HG03280 (cell line): ENCODE results near the gene TTC7B.
A peak's percentile ranks its signal among the peaks of the same experiment; 100 is the strongest.

ENCODE experiments used
- ATAC-seq: cut with Tn5 transposase; IDR thresholded peaks from one replicate; pipeline ENCODE4 v1.9.1; 2021; ENCODE audit warnings: mild to moderate bottlenecking, moderate library complexity; ENCODE audit not compliant: unreplicated experiment

TTC7B gene

DNA sequence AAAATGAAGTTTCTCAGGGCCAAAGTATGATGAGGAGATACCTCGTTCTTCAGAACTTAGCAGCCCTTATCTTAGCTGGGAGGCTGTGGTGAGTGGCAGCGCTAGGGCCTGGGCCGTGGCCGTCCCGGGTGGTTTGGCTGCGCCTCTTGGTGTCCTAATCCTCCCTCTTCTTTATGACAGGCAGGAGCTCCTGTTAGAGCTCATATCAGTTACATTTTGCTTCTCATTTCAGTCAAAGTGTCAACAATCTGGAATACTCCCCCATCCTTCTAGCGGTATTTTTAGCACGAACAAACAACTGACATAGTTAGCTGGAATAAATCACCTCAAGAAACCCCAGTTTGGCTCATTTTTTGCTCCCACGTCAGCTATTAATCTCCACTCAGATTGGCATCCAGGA lies 188.8 kb downstream of the TTC7B start:
- no peak for ATAC-seq

- ATAC-seq, result no peak
Observed at GRCh38 chr14:90626550-90626949, 189.7 kb downstream of the TTC7B start.

GRCh38 chr14:90625445-90625844 lies 190.8 kb downstream of the TTC7B start:
- no peak for ATAC-seq

DNA sequence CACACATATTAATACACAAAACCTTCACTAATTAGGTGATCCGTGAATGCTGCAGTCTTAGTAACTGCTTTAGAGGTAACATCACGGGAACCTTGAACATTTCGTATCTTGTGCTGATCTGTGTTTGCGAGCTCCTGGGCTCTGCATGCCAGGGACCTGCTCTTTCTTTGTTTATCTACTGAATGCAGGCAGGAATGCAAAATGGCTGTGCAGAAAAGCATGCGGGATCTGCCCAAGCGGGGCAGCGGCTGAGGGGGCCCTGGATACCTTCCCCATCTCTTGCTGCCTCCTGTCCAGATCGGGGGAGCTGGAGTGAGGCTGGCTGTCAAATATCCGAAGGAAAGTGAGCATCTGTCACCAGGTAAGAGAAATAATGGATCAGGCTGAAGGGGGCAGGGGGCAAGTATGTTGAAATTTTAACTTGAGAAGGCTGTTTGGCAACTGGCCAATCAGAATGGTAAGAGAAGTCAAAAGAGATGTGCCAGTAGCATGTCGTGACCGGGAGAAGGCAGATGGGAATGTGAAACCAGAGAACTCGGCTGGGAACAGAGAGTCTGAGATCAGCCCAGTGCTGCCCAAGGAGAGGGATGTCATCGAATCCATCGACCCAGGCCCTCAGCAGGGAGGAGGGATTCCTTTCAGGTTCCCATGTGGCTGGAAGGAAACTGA lies 191.4 kb downstream of the TTC7B start:
- no peak for ATAC-seq

GRCh38 chr14:90624227-90624626 lies 192.0 kb downstream of the TTC7B start:
- ATAC-seq, result no peak

GRCh38 chr14:90621201-90621600 lies 195.0 kb downstream of the TTC7B start:
- no peak for ATAC-seq

DNA sequence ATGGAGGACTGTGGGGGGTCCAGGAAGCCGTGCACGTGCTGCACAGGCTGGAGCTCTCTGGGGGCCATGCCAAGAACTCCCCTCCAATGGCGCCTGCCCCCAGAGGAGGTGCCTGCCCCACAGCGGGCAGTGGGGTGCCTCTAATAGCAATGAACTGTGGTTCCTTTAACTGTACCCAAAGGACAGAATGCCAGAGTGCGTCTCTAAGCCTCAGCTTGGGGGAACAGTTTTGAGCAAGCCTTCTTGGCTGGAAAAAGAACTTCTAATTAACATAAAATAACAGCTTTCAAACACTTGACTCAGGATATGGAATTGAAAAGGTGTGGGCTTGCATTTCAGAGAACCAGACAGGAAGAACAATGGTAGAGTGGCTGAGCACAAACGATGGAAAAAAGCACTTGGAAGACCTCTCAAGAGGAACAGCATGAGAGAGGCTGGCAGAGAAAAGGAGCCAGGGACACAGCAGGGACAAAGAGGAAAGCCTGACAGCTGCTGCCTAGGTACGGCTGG lies 195.6 kb downstream of the TTC7B start:
- no peak for ATAC-seq

DNA sequence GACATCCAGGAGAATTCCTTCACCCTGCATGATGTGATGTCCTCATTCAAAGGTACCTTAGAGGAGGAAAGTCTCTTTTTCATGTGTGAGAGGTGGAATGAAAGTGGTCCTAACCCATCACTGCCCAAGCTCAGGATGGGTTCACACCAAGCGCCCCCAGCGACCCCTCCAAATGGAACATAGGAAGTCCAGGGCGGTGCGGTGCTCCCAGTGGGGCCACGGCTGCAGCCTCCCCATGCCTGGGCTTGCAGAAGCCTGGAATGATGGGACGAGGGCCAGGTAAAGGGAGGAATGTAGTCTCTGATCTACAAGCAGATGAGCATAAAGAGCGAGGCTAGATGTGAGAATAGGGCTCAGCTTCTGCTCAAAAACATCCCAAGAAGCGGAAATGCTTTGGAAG lies 196.3 kb downstream of the TTC7B start:
- no peak for ATAC-seq

DNA sequence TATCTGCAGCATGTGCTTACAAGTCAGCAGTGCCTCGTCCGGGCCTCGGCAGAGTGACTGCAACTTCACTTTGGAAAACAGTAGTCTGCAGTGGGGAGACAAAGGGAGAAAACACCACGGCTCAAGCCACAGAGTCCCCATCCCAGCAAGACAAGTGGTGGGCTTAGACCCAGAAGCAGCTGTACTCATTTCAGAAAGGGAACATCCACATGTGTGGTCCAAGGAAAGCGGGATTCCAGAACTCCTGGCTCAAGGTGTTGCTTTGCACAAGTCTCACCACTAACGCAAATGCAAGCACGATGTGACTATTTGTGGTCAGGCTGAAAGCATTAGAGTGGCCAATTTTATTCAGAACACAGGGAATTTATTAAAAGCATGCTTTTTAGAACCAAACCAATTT lies 198.3 kb downstream of the TTC7B start:
- no peak for ATAC-seq

DNA sequence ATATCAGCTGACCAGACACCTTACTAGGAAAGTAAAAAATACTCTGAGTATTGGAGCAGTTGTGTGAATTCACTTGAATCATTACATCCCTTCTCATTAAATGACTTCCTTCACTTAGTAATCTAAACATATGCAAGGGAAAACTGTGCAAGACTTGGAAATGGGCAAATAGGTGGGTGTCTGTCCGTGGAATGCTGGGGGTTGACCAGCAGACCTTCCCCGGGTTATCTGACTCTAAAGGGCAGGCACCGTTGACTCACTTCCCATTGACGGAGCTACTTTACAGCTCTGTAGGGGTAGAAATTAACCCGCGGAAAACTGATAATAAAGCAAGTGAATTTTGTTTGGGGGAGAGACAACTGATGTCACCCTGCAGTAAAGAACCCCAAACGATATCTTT lies 199.3 kb downstream of the TTC7B start:
- ATAC-seq, result no peak

GRCh38 chr14:90616313-90616712 lies 199.9 kb downstream of the TTC7B start:
- ATAC-seq, result no peak

- no peak for ATAC-seq
Observed at GRCh38 chr14:90615517-90616060, 200.6 kb downstream of the TTC7B start.

DNA sequence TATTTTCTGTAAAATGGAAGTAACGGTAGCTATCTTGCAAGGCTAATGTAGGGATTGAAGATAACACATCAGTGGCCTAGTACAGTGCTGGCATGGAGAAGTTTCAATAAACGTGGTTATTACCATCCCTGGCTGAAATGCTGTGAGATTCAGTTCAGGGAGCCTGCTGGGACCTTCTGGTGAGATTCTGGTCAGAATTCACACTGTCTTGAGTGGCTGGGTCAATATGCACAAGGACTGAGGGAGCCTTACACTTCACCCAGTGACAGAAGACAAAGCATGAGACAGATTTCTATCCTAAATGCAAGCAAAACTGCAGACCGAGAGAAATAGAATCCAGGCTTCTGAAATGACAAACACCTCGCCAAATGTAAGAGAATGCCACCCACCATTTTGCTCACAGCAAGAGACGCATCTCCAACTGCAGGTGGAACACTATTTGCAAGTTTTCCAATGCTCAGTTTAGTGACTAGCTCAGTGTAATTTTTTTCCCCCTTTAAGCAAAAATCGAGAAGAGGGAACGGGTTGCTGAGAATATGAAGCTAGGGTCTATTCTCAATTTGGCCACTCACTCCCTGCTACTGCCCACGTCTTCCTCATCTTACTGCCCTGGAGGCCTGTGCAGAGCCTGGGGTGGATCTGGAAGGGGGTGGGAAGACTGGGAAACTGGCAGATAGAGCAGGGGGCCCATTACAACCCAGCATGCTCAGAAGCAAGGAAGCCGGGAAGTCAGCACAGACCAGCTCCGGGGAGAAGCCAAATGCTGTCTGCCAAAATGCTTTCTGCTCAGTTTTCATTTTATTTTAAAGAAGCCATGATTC lies 201.3 kb downstream of the TTC7B start:
- ATAC-seq, result no peak

- ATAC-seq, result no peak
Observed at GRCh38 chr14:90613997-90614396, 202.2 kb downstream of the TTC7B start.

GRCh38 chr14:90613453-90613852 lies 202.8 kb downstream of the TTC7B start:
- ATAC-seq, result no peak

GRCh38 chr14:90612801-90613200 lies 203.4 kb downstream of the TTC7B start:
- ATAC-seq, result no peak

- ATAC-seq, result no peak
Observed at GRCh38 chr14:90611936-90612335, 204.3 kb downstream of the TTC7B start.

- ATAC-seq, result no peak
Observed at GRCh38 chr14:90611501-90611900, 204.7 kb downstream of the TTC7B start.

DNA sequence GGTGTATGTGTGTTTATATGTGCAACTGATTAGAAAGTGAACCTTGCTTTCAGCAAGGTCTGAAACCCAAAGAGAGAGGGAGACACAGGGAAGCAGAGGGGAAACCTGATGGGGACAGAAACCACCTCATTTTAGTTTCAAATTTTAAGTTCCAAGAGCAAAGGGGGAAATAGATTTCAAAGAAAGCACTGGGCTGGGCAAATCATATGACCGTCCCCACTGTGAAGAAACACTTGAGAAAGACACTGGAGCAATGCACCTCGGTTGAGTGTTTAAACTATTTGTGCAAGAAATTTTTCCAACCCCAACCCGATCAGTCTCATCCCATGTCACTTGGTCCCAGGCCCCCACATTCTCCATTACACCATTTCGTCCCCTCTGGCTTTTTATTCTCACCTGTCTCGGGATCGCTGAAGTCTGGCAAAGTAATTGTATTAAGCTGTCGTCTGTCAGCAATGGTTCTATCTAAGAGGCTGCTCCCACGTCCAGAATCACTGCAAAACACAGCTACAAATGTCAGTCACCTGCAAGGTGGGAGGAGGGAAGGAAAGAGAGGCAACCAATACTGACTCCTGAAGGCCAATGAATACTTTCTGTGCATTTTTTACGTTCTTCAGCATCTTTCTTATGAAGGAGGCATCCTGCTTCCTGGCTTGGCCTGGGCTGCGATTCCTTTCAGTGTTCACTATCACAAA lies 205.7 kb downstream of the TTC7B start:
- ATAC-seq, result no peak

GRCh38 chr14:90609376-90609775 lies 206.9 kb downstream of the TTC7B start:
- no peak for ATAC-seq

DNA sequence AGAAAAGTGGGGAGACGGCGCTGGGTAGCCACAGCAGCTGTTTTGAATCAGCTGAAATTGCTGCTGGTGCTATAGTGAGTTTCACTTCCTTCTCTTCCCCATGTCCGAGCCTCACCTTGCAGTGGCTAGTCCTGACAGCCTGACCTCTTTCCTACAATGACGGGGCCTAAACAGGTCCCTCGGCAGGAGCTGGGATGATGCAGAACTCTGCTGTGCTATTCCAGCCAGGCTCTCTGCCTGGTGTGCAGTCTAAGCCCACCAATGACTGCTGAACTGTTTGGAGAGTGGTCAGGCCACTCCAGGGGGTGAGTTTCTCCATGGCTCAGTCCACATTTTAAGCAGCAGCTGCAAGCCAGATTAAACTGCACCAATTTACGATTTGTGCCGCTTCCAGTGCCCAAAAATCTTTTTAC lies 207.3 kb downstream of the TTC7B start:
- peak; percentile 52 for ATAC-seq
